ENCODE measurements around the gene EPHB2.

EPHB2 gene

DNA sequence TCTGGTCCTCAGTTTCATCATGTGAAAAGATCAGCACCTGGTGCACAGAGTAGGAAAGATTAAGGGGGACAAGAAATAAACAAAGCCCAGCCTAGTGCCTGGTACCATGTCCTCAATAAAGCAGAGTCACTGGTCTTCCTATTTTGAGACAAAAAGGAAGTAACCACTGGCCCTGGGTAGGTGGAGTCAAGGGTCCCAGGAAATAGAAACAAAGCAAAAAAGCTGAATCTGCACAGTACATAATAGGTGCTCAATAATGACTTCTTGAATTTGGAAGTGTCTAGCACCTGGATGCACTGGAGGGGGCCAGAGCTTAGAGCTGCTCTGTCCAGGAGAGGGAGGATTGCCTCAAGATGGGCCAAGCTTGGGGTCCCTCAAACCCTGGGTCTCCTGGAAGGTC is 1.9 kb upstream of the EPHB2 start:
- Histone ChIP-seq H3K9me3 (ENCODE audit: insufficient read depth, low read depth, low read length) (no peaks in the 10 kb centered on the region), H3F3A (ENCODE audit: low read depth) (no peaks in the 10 kb centered on the region), H2AFZ (ENCODE audit: low read length) (no peak overlapping the region), H3K27me3 (ENCODE audit: insufficient read depth, low read length, poor library complexity, severe bottlenecking) (no peaks in the 10 kb centered on the region), H4K20me1 (ENCODE audit: insufficient read depth, low read length, poor library complexity, severe bottlenecking) (no peaks in the 10 kb centered on the region), H3K4me3 (ENCODE audit: low read length, poor library complexity, severe bottlenecking) (no peak overlapping the region), H3K9ac (ENCODE audit: low read depth, low read length, poor library complexity, severe bottlenecking) (no peak overlapping the region), H3K4me1 (ENCODE audit: insufficient read depth, low read length, poor library complexity, severe bottlenecking) (peaks cover 5% of the 10 kb centered on the region), H3K36me3 (ENCODE audit: insufficient read depth, low read length) (no peaks in the 10 kb centered on the region), H3K79me2 (ENCODE audit: insufficient read depth, low read length) (no peaks in the 10 kb centered on the region), H3K9me2 (replicated peaks; ENCODE audit: low read depth, low read length) (no peaks in the 10 kb centered on the region), H3K4me2 (ENCODE audit: low read depth, low read length, poor library complexity, severe bottlenecking) (no peak overlapping the region)
- TF ChIP-seq, protein P1, sequence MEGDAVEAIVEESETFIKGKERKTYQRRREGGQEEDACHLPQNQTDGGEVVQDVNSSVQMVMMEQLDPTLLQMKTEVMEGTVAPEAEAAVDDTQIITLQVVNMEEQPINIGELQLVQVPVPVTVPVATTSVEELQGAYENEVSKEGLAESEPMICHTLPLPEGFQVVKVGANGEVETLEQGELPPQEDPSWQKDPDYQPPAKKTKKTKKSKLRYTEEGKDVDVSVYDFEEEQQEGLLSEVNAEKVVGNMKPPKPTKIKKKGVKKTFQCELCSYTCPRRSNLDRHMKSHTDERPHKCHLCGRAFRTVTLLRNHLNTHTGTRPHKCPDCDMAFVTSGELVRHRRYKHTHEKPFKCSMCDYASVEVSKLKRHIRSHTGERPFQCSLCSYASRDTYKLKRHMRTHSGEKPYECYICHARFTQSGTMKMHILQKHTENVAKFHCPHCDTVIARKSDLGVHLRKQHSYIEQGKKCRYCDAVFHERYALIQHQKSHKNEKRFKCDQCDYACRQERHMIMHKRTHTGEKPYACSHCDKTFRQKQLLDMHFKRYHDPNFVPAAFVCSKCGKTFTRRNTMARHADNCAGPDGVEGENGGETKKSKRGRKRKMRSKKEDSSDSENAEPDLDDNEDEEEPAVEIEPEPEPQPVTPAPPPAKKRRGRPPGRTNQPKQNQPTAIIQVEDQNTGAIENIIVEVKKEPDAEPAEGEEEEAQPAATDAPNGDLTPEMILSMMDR (conservative IDR thresholded peaks at IDR 0.05; ENCODE audit: low read length), result no peak
- no peak for TF ChIP-seq EZH2phosphoT487 (IDR thresholded peaks at IDR 0.05; ENCODE audit: borderline replicate concordance)

- H3F3A ChIP-seq (ENCODE audit: low read depth), result no peaks in the 10 kb centered on the region
- H3K36me3 ChIP-seq (ENCODE audit: insufficient read depth, low read length), result no peaks in the 10 kb centered on the region
- H2AFZ ChIP-seq (ENCODE audit: low read length), result no peak overlapping the region
- no peaks in the 10 kb centered on the region for H4K20me1 ChIP-seq (ENCODE audit: insufficient read depth, low read length, poor library complexity, severe bottlenecking)
- no peaks in the 10 kb centered on the region for H3K79me2 ChIP-seq (ENCODE audit: insufficient read depth, low read length)
- no peaks in the 10 kb centered on the region for H3K9me3 ChIP-seq (ENCODE audit: insufficient read depth, low read depth, low read length)
- no peak overlapping the region for H3K4me2 ChIP-seq (ENCODE audit: low read depth, low read length, poor library complexity, severe bottlenecking)
- H3K4me1 ChIP-seq (ENCODE audit: insufficient read depth, low read length, poor library complexity, severe bottlenecking), result peaks cover 5% of the 10 kb centered on the region
- no peaks in the 10 kb centered on the region for H3K27me3 ChIP-seq (ENCODE audit: insufficient read depth, low read length, poor library complexity, severe bottlenecking)
- no peak for TF ChIP-seq EZH2phosphoT487 (IDR thresholded peaks at IDR 0.05; ENCODE audit: borderline replicate concordance)
- TF ChIP-seq, protein P1 (conservative IDR thresholded peaks at IDR 0.05; ENCODE audit: low read length), result peak; percentile 35
- no peak overlapping the region for H3K9ac ChIP-seq (ENCODE audit: low read depth, low read length, poor library complexity, severe bottlenecking)
- no peaks in the 10 kb centered on the region for H3K9me2 ChIP-seq (replicated peaks; ENCODE audit: low read depth, low read length)
- no peak overlapping the region for H3K4me3 ChIP-seq (ENCODE audit: low read length, poor library complexity, severe bottlenecking)
Observed at GRCh38 chr1:22709227-22709626, 1.4 kb upstream of the EPHB2 start.

- Histone ChIP-seq H3K27me3 (ENCODE audit: insufficient read depth, low read length, poor library complexity, severe bottlenecking) (no peaks in the 10 kb centered on the region), H3K9me3 (ENCODE audit: insufficient read depth, low read depth, low read length) (no peaks in the 10 kb centered on the region), H3K9ac (ENCODE audit: low read depth, low read length, poor library complexity, severe bottlenecking) (no peak overlapping the region), H3F3A (ENCODE audit: low read depth) (no peaks in the 10 kb centered on the region), H4K20me1 (ENCODE audit: insufficient read depth, low read length, poor library complexity, severe bottlenecking) (no peaks in the 10 kb centered on the region), H3K9me2 (replicated peaks; ENCODE audit: low read depth, low read length) (no peaks in the 10 kb centered on the region), H2AFZ (ENCODE audit: low read length) (no peak overlapping the region; the same call in 1 of the 2 replicates), H3K4me3 (ENCODE audit: low read length, poor library complexity, severe bottlenecking) (peak overlapping the region; percentile 61), H3K4me1 (ENCODE audit: insufficient read depth, low read length, poor library complexity, severe bottlenecking) (peaks cover 5% of the 10 kb centered on the region), H3K36me3 (ENCODE audit: insufficient read depth, low read length) (no peaks in the 10 kb centered on the region), H3K79me2 (ENCODE audit: insufficient read depth, low read length) (no peaks in the 10 kb centered on the region), H3K4me2 (ENCODE audit: low read depth, low read length, poor library complexity, severe bottlenecking) (peak overlapping the region; percentile 67)
- TF ChIP-seq, protein P1 (conservative IDR thresholded peaks at IDR 0.05; ENCODE audit: low read length), result no peak
- TF ChIP-seq EZH2phosphoT487 (IDR thresholded peaks at IDR 0.05; ENCODE audit: borderline replicate concordance), result no peak
Observed at GRCh38 chr1:22709891-22710700, 543 bp upstream of the EPHB2 start.

All from Loucy (cell line).